Metanephros (tissue), 2 donors: ENCODE measurements around the gene PCDH9. TPM values are rescaled to one million over a fixed set of nuclear protein-coding genes. Genes with fewer than 3 reads are reported as not detected.

ENCODE experiments used
- small RNA-seq: library from RNA; depleted of rRNA; stranded (forward); fragments of <200 nt; gene quantifications from one replicate; pipeline ENCODE3, GENCODE V24; 2014; ENCODE audit warnings: low replicate concordance
- total RNA-seq: library from RNA; depleted of rRNA; stranded (reverse); fragments of >200 nt; gene quantifications from one replicate; pipeline ENCODE4 v1.2.3, GENCODE V29; 2014

PCDH9 gene, protein sequence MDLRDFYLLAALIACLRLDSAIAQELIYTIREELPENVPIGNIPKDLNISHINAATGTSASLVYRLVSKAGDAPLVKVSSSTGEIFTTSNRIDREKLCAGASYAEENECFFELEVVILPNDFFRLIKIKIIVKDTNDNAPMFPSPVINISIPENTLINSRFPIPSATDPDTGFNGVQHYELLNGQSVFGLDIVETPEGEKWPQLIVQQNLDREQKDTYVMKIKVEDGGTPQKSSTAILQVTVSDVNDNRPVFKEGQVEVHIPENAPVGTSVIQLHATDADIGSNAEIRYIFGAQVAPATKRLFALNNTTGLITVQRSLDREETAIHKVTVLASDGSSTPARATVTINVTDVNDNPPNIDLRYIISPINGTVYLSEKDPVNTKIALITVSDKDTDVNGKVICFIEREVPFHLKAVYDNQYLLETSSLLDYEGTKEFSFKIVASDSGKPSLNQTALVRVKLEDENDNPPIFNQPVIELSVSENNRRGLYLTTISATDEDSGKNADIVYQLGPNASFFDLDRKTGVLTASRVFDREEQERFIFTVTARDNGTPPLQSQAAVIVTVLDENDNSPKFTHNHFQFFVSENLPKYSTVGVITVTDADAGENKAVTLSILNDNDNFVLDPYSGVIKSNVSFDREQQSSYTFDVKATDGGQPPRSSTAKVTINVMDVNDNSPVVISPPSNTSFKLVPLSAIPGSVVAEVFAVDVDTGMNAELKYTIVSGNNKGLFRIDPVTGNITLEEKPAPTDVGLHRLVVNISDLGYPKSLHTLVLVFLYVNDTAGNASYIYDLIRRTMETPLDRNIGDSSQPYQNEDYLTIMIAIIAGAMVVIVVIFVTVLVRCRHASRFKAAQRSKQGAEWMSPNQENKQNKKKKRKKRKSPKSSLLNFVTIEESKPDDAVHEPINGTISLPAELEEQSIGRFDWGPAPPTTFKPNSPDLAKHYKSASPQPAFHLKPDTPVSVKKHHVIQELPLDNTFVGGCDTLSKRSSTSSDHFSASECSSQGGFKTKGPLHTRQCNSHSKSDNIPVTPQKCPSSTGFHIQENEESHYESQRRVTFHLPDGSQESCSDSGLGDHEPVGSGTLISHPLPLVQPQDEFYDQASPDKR (N-terminal part only)
- 39.2 TPM for total RNA-seq

GRCh38 chr13:67229481-67230403 is at the start of gene PCDH9:
Gene PCDH9, minus strand, starts transcription at chr13:67230336. Its CDS starts 1,896 bp downstream, at chr13:67228440.

Small RNAs within 50 kb of the gene (small RNA-seq; reads per million reads assigned to genes)
- gene RNU7-87P, result not detected
